Lower leg skin (tissue), 3 donors: ENCODE results near the gene PLCB1.

Experiments used
- CTCF ChIP-seq, 3 donors: fragments of 450-650 bp; IDR thresholded peaks; one replicate each; pipeline ENCODE4 v1.5.1; 2016; ENCODE audit warnings: antibody characterized with exemption in 3 of 3, mild to moderate bottlenecking in 3 of 3, moderate library complexity in 2 of 3
- POLR2A ChIP-seq, 2 donors: fragments of 450-650 bp; IDR thresholded peaks; one replicate each; pipeline ENCODE4 v1.6.1; 2016 to 2017; ENCODE audit warnings: antibody characterized with exemption in 2 of 2, mild to moderate bottlenecking in 1 of 2, moderate library complexity in 1 of 2

- TF ChIP-seq CTCF (IDR thresholded peaks at IDR 0.05) (no peak), POLR2A (IDR thresholded peaks at IDR 0.05) (no peak)
Observed at GRCh38 chr20:8355453-8355852, 223.4 kb downstream of the PLCB1 start.
